ENCODE measurements around the gene AACS. TPM values are rescaled to one million over a fixed set of nuclear protein-coding genes. Genes with fewer than 3 reads are reported as not detected.
"Not testable (repeated sequence)": the region's sequence is repeated elsewhere in the genome, so short reads cannot be mapped to it uniquely, and the experiment has no call there.

The AACS gene
- polyA plus RNA-seq, 3 donors = 4.7 to 7.9 (median 5.1) TPM

- Histone ChIP-seq H3K4me1 (ENCODE audit: control insufficient read depth in 1 of 2, insufficient read depth in 2 of 2, low read length in 2 of 2) (no peaks in the 10 kb centered on the region), H4K20me1 (ENCODE audit: insufficient read depth, low read length) (no peaks in the 10 kb centered on the region), H3K4me2 (replicated peaks; ENCODE audit: extremely low read depth, low read length, poor library complexity, severe bottlenecking) (no peak overlapping the region), H3K27ac (ENCODE audit: low read depth in 1 of 2, low read length in 2 of 2) (no peak overlapping the region), H3K9me3 (replicated peaks in 1 of 2; ENCODE audit: control insufficient read depth in 1 of 2, insufficient read depth in 1 of 2, low read length in 2 of 2) (peaks cover 3 to 4% of the 10 kb centered on the region in 2 donors), H3K79me2 (ENCODE audit: insufficient read depth, low read length) (no peaks in the 10 kb centered on the region), H3K27me3 (ENCODE audit: control insufficient read depth in 2 of 2, insufficient read depth in 2 of 2, low read length in 2 of 2) (no peaks in the 10 kb centered on the region), H3K36me3 (replicated peaks in 1 of 2; ENCODE audit: control insufficient read depth in 1 of 2, insufficient read depth in 2 of 2, low read length in 2 of 2) (peaks cover 9 to 35% of the 10 kb centered on the region in 2 donors), H3K9ac (ENCODE audit: insufficient read depth, low read length, poor library complexity, severe bottlenecking) (no peak overlapping the region), H3K4me3 (replicated peaks in 1 of 3; ENCODE audit: low read depth in 2 of 3, low read length in 3 of 3) (no peak overlapping the region), H2AFZ (ENCODE audit: insufficient read depth, low read depth, low read length, poor library complexity, severe bottlenecking) (no peak overlapping the region)
- Mint-ChIP-seq H3K4me1 (no peaks in the 10 kb centered on the region), H3K36me3 (peaks cover 22 to 52% of the 10 kb centered on the region in 2 donors), H3K27me3 (ENCODE audit: low read depth in 3 of 3) (no peaks in the 10 kb centered on the region), H3K4me3 (no peak overlapping the region), H3K9me3 (peaks cover 0 to 8% (median 6%) of the 10 kb centered on the region in 7 donors), H3K27ac (peak overlapping the region in 2 of 7 donors; percentile 21 to 69)
- DNase-seq = no peak
- intact Hi-C loops (cut with micrococcal nuclease) = no loop called here
- no peak for TF ChIP-seq CTCF (IDR thresholded peaks at IDR 0.05)
- WGBS (ENCODE audit: insufficient coverage) = 93% methylated on average over 7 of the region's 7 CpGs
Observed at GRCh38 chr12:125029761-125030358, 35.4 kb upstream of the AACS start.

GRCh38 chr12:125031471-125031870, 33.8 kb upstream of the AACS start:
- H3K27me3 Mint-ChIP-seq (ENCODE audit: low read depth in 3 of 3); H3K4me1 Mint-ChIP-seq; DNase-seq; H3K9ac ChIP-seq (ENCODE audit: insufficient read depth, low read length, poor library complexity, severe bottlenecking); H3K27me3 ChIP-seq (ENCODE audit: control insufficient read depth in 2 of 2, insufficient read depth in 2 of 2, low read length in 2 of 2); H3K27ac ChIP-seq (ENCODE audit: low read depth in 1 of 2, low read length in 2 of 2); intact Hi-C loops (cut with micrococcal nuclease); H3K9me3 ChIP-seq (replicated peaks in 1 of 2; ENCODE audit: control insufficient read depth in 1 of 2, insufficient read depth in 1 of 2, low read length in 2 of 2); H3K27ac Mint-ChIP-seq; H3K79me2 ChIP-seq (ENCODE audit: insufficient read depth, low read length); H3K4me2 ChIP-seq (replicated peaks; ENCODE audit: extremely low read depth, low read length, poor library complexity, severe bottlenecking); H4K20me1 ChIP-seq (ENCODE audit: insufficient read depth, low read length); H3K4me1 ChIP-seq (ENCODE audit: control insufficient read depth in 1 of 2, insufficient read depth in 2 of 2, low read length in 2 of 2); H3K4me3 Mint-ChIP-seq; H3K4me3 ChIP-seq (replicated peaks in 1 of 3; ENCODE audit: low read depth in 2 of 3, low read length in 3 of 3); H3K9me3 Mint-ChIP-seq; H2AFZ ChIP-seq (ENCODE audit: insufficient read depth, low read depth, low read length, poor library complexity, severe bottlenecking): not testable (repeated sequence)
- H3K36me3 ChIP-seq (replicated peaks in 1 of 2; ENCODE audit: control insufficient read depth in 1 of 2, insufficient read depth in 2 of 2, low read length in 2 of 2) = peaks cover 0 to 18% of the 10 kb centered on the region in 2 donors
- H3K36me3 Mint-ChIP-seq = peaks cover 10 to 38% of the 10 kb centered on the region in 2 donors
- WGBS (ENCODE audit: insufficient coverage) = 100% methylated on average over 1 of the region's 9 CpGs
